PC-9 (cell line): ENCODE data around the gene ANGPTL2. TPM values are rescaled to one million over a fixed set of nuclear protein-coding genes. Genes with fewer than 3 reads are reported as not detected.

Experiments
- BruUV-seq: library from RNA; stranded (reverse); fragments of 400-500 nt; replicated peaks from 2 replicates; lab custom pipeline; 2021; lab: Mats Ljungman, UMichigan
- CTCF ChIA-PET: fragments of 300-600 bp; sonication (Branson Sonifier 250); formaldehyde crosslinking; loops from one replicate; lab custom pipeline; 2022; ENCODE audit warnings: antibody characterized with exemption; lab: Charles Lee
- POLR2A ChIA-PET: fragments of 300-600 bp; sonication (Branson Sonifier 250); formaldehyde crosslinking; loops from one replicate; lab custom pipeline; 2022; ENCODE audit warnings: antibody characterized with exemption; ENCODE audit not compliant: unreplicated experiment; lab: Charles Lee
- DNase-seq, 2 experiments: peaks; one replicate each; pipeline versions ENCODE4 v3.0.0 to v3.0.0-alpha.2; 2015 to 2022; ENCODE audit warnings: mixed read lengths in 1 of 2
- H2AFZ ChIP-seq: fragments of 200-600 bp; sonication (generic); 2 replicates; pipeline ENCODE4 v1.8.1; 2017; ENCODE audit warnings: antibody characterized with exemption
- H3F3A ChIP-seq: fragments of 200-600 bp; sonication (generic); 2 replicates; pipeline ENCODE4 v1.8.1; 2017; ENCODE audit warnings: antibody characterized with exemption, mild to moderate bottlenecking, low read depth; ENCODE audit not compliant: insufficient read depth
- H3K27ac ChIP-seq: fragments of 200-600 bp; sonication (generic); 2 replicates; pipeline ENCODE4 v1.6.1; 2016; ENCODE audit warnings: mixed run types
- H3K27me3 ChIP-seq: fragments of 200-600 bp; sonication (generic); 2 replicates; pipeline ENCODE4 v1.6.1; 2016; ENCODE audit warnings: low read depth, mixed run types; ENCODE audit not compliant: insufficient read depth
- H3K36me3 ChIP-seq: fragments of 200-600 bp; sonication (generic); 2 replicates; pipeline ENCODE4 v1.6.1; 2016; ENCODE audit warnings: low read depth, mixed run types
- H3K4me1 ChIP-seq: fragments of 200-600 bp; sonication (generic); replicated peaks from 2 replicates; pipeline ENCODE4 v1.6.1; 2016; ENCODE audit warnings: mixed run types; ENCODE audit not compliant: insufficient read depth
- H3K4me2 ChIP-seq: fragments of 200-600 bp; sonication (generic); 2 replicates; pipeline ENCODE4 v1.6.1; 2017; ENCODE audit warnings: mixed run types
- H3K4me3 ChIP-seq: fragments of 200-600 bp; sonication (generic); 2 replicates; pipeline ENCODE4 v1.6.1; 2016; ENCODE audit warnings: mixed run types
- H3K79me2 ChIP-seq: fragments of 200-600 bp; sonication (generic); 2 replicates; pipeline ENCODE4 v1.6.1; 2017; ENCODE audit warnings: low read depth, mixed run types
- H3K9me2 ChIP-seq: fragments of 200-600 bp; sonication (generic); 2 replicates; pipeline ENCODE4 v1.8.1; 2017; ENCODE audit warnings: mild to moderate bottlenecking; ENCODE audit not compliant: insufficient read depth
- H3K9me3 ChIP-seq: fragments of 200-600 bp; sonication (generic); 2 replicates; pipeline ENCODE4 v1.8.1; 2016; ENCODE audit warnings: low read depth; ENCODE audit not compliant: insufficient read depth
- H4K20me1 ChIP-seq: fragments of 200-600 bp; sonication (generic); 2 replicates; pipeline ENCODE4 v1.8.1; 2017; ENCODE audit not compliant: insufficient read depth
- CTCF ChIP-seq: fragments of 200-600 bp; sonication (generic); conservative IDR thresholded peaks from 2 replicates; pipeline ENCODE4 v1.6.1; 2017; ENCODE audit warnings: mixed run types, antibody characterized with exemption, mild to moderate bottlenecking, moderate library complexity
- EZH2 ChIP-seq: fragments of 200-600 bp; sonication (generic); IDR thresholded peaks from 2 replicates; pipeline ENCODE4 v1.8.0; 2017; ENCODE audit warnings: antibody characterized with exemption, low read depth
- intact Hi-C: fragments of 100-400 bp; cut with micrococcal nuclease; formaldehyde crosslinking; loops from one replicate; pipeline ENCODE4 v1.10.0; 2022; ENCODE audit not compliant: unreplicated experiment
- total RNA-seq: library from RNA; stranded (reverse); gene quantifications from 2 replicates; pipeline ENCODE4 v1.2.3, GENCODE V29; 2021

The ANGPTL2 gene
- total RNA-seq, 1 experiment from 2014 or later = 0.13 TPM

GRCh38 chr9:127107929-127108876, 14.2 kb downstream of the ANGPTL2 start:
- no TSS peak for BruUV-seq
- CTCF ChIA-PET = no interaction called here
- Histone ChIP-seq H3K4me3 (no peak overlapping the region), H3K9me3 (no peaks in the 10 kb centered on the region), H3K27me3 (no peaks in the 10 kb centered on the region), H3K4me1 (peaks cover 26% of the 10 kb centered on the region), H3K36me3 (no peaks in the 10 kb centered on the region), H3K4me2 (no peak overlapping the region), H3K27ac (no peak overlapping the region), H3F3A (peaks cover 16% of the 10 kb centered on the region; the same call in 1 of the 2 replicates), H4K20me1 (no peaks in the 10 kb centered on the region), H3K79me2 (no peaks in the 10 kb centered on the region), H3K9me2 (no peaks in the 10 kb centered on the region), H2AFZ (no peak overlapping the region)
- intact Hi-C loops = no loop called here
- TF ChIP-seq EZH2 = no peak
- no peak for TF ChIP-seq CTCF
- no peak for DNase-seq
- POLR2A ChIA-PET = no interaction called here

- intact Hi-C loops = no loop called here
- H3K27ac ChIP-seq = no peak overlapping the region
- no peak overlapping the region for H3K4me2 ChIP-seq
- CTCF ChIA-PET = no interaction called here
- H3F3A ChIP-seq = peaks cover 8% of the 10 kb centered on the region; the same call in 1 of the 2 replicates
- H2AFZ ChIP-seq = no peak overlapping the region
- TF ChIP-seq CTCF = no peak
- no peak for TF ChIP-seq EZH2
- H3K79me2 ChIP-seq = no peaks in the 10 kb centered on the region
- H3K9me2 ChIP-seq = no peaks in the 10 kb centered on the region
- no peaks in the 10 kb centered on the region for H3K27me3 ChIP-seq
- H3K4me1 ChIP-seq = peaks cover 18% of the 10 kb centered on the region
- POLR2A ChIA-PET = no interaction called here
- DNase-seq = no peak
- no peaks in the 10 kb centered on the region for H3K9me3 ChIP-seq
- no peaks in the 10 kb centered on the region for H3K36me3 ChIP-seq
- no peak overlapping the region for H3K4me3 ChIP-seq
- H4K20me1 ChIP-seq = no peaks in the 10 kb centered on the region
- BruUV-seq = no TSS peak
Observed at GRCh38 chr9:127107171-127107928, 15.1 kb downstream of the ANGPTL2 start.

- Histone ChIP-seq H3K9me3 (no peaks in the 10 kb centered on the region), H3K4me2 (no peak overlapping the region), H3K27me3 (no peaks in the 10 kb centered on the region), H3K27ac (no peak overlapping the region), H3K4me3 (no peak overlapping the region), H3K9me2 (no peaks in the 10 kb centered on the region), H4K20me1 (no peaks in the 10 kb centered on the region), H3K79me2 (no peaks in the 10 kb centered on the region), H3K36me3 (no peaks in the 10 kb centered on the region), H3K4me1 (peaks cover 9% of the 10 kb centered on the region), H2AFZ (no peak overlapping the region), H3F3A (no peaks in the 10 kb centered on the region)
- BruUV-seq = no TSS peak
- DNase-seq = no peak
- CTCF ChIA-PET = no interaction called here
- POLR2A ChIA-PET = no interaction called here
- TF ChIP-seq CTCF = no peak
- TF ChIP-seq EZH2 = no peak
- intact Hi-C loops = no loop called here
Observed at GRCh38 chr9:127106466-127106855, 16.0 kb downstream of the ANGPTL2 start.
